Activated CD4-positive, alpha-beta T cell treated with anti-CD3 and anti-CD28 coated beads for 4 hours (primary cell): ENCODE measurements around the gene KCNQ1.

Experiments used
- DNase-seq, 2 donors: peaks; one replicate each; pipeline ENCODE4 v3.0.0-alpha.2; 2020

Gene KCNQ1

GRCh38 chr11:2462543-2462985 is 17.8 kb downstream of the KCNQ1 start:
- DNase-seq: no peak

- DNase-seq: no peak
Measured at GRCh38 chr11:2462986-2463765, 18.4 kb downstream of the KCNQ1 start.

- DNase-seq: no peak
Measured at GRCh38 chr11:2463766-2464277, 19.0 kb downstream of the KCNQ1 start.

- DNase-seq: no peak
Measured at GRCh38 chr11:2464451-2465165, 19.8 kb downstream of the KCNQ1 start.

GRCh38 chr11:2465202-2466068 is 20.6 kb downstream of the KCNQ1 start:
- DNase-seq: no peak

GRCh38 chr11:2466069-2466801 is 21.4 kb downstream of the KCNQ1 start:
- DNase-seq: no peak

- DNase-seq: peak in 1 of 2 donors; percentile 29
Measured at GRCh38 chr11:2466869-2467694, 22.3 kb downstream of the KCNQ1 start.

GRCh38 chr11:2467695-2468055 is 22.9 kb downstream of the KCNQ1 start:
- DNase-seq: no peak

GRCh38 chr11:2468363-2469235 is 23.8 kb downstream of the KCNQ1 start:
- DNase-seq: no peak

- no peak for DNase-seq
Measured at GRCh38 chr11:2470495-2470894, 25.7 kb downstream of the KCNQ1 start.

- no peak for DNase-seq
Measured at GRCh38 chr11:2471048-2471803, 26.4 kb downstream of the KCNQ1 start.

- DNase-seq: no peak
Measured at GRCh38 chr11:2471804-2472096, 26.9 kb downstream of the KCNQ1 start.

- no peak for DNase-seq
Measured at GRCh38 chr11:2472428-2473186, 27.8 kb downstream of the KCNQ1 start.

GRCh38 chr11:2473361-2474058 is 28.7 kb downstream of the KCNQ1 start:
- no peak for DNase-seq

GRCh38 chr11:2474059-2474901 is 29.5 kb downstream of the KCNQ1 start:
- DNase-seq: no peak

- DNase-seq: no peak
Measured at GRCh38 chr11:2475136-2475918, 30.5 kb downstream of the KCNQ1 start.

GRCh38 chr11:2477254-2477653 is 32.4 kb downstream of the KCNQ1 start:
- DNase-seq: no peak
